H9 (cell line): ENCODE measurements around the gene SYNJ1. TPM values are rescaled to one million over a fixed set of nuclear protein-coding genes. Genes with fewer than 3 reads are reported as not detected.

Source experiments
- DNase-seq: peaks from one replicate; pipeline ENCODE4 v3.0.0-alpha.2; 2017
- H2AFZ ChIP-seq: one replicate; pipeline ENCODE4 v1.6.1; 2013; ENCODE audit warnings: mild to moderate bottlenecking, low read length, control low read depth, moderate library complexity
- H2AK5ac ChIP-seq: 2 replicates; pipeline ENCODE4 v1.6.1; 2013; ENCODE audit warnings: low read length, control low read depth, mixed read lengths; ENCODE audit not compliant: insufficient read length
- H2BK120ac ChIP-seq: one replicate; pipeline ENCODE4 v1.6.1; 2013; ENCODE audit warnings: low read depth, mild to moderate bottlenecking, low read length, control low read depth, inconsistent platforms; ENCODE audit not compliant: poor library complexity, severe bottlenecking
- H2BK12ac ChIP-seq: 2 replicates; pipeline ENCODE4 v1.6.1; 2013; ENCODE audit warnings: low read length, control low read depth, mixed read lengths, low read depth; ENCODE audit not compliant: insufficient read length
- H2BK15ac ChIP-seq: 2 replicates; pipeline ENCODE4 v1.6.1; 2013; ENCODE audit warnings: low read depth, low read length, control low read depth
- H2BK20ac ChIP-seq: one replicate; pipeline ENCODE4 v1.6.1; 2013; ENCODE audit warnings: low read depth, mild to moderate bottlenecking, low read length, control low read depth, inconsistent platforms; ENCODE audit not compliant: poor library complexity, severe bottlenecking
- H2BK5ac ChIP-seq: 2 replicates; pipeline ENCODE4 v1.6.1; 2013; ENCODE audit warnings: low read length, control low read depth, mixed read lengths; ENCODE audit not compliant: insufficient read length
- H3K14ac ChIP-seq: 2 replicates; pipeline ENCODE4 v1.6.1; 2013; ENCODE audit warnings: low read length, control low read depth; ENCODE audit not compliant: insufficient read depth
- H3K18ac ChIP-seq: 2 replicates; pipeline ENCODE4 v1.6.1; 2013; ENCODE audit warnings: low read depth, mild to moderate bottlenecking, mixed read lengths, low read length, control low read depth; ENCODE audit not compliant: insufficient read length
- H3K23ac ChIP-seq: 2 replicates; pipeline ENCODE4 v1.6.1; 2013; ENCODE audit warnings: low read length, control low read depth, mixed read lengths, low read depth; ENCODE audit not compliant: insufficient read length
- H3K23me2 ChIP-seq: 2 replicates; pipeline ENCODE4 v1.6.1; 2013; ENCODE audit warnings: low read depth, mild to moderate bottlenecking, mixed read lengths, low read length, control low read depth; ENCODE audit not compliant: insufficient read length, poor library complexity, severe bottlenecking
- H3K27ac ChIP-seq: 2 replicates; pipeline ENCODE4 v1.5.1; 2013; ENCODE audit warnings: low read length, control low read depth, mixed read lengths, low read depth; ENCODE audit not compliant: insufficient read length
- H3K27me3 ChIP-seq: 2 replicates; pipeline ENCODE4 v1.6.1; 2013; ENCODE audit warnings: low read length, control low read depth, inconsistent platforms; ENCODE audit not compliant: insufficient read depth
- H3K4ac ChIP-seq: 2 replicates; pipeline ENCODE4 v1.6.1; 2013; ENCODE audit warnings: low read depth, mild to moderate bottlenecking, control low read depth, inconsistent platforms, low read length, moderate library complexity
- H3K4me1 ChIP-seq: 2 replicates; pipeline ENCODE4 v1.6.1; 2013; ENCODE audit warnings: low read length, control low read depth, inconsistent platforms; ENCODE audit not compliant: insufficient read depth
- H3K4me2 ChIP-seq: 2 replicates; pipeline ENCODE4 v1.6.1; 2013; ENCODE audit warnings: low read length, control low read depth, mixed read lengths; ENCODE audit not compliant: insufficient read length, insufficient read depth
- H3K56ac ChIP-seq: 2 replicates; pipeline ENCODE4 v1.6.1; 2013; ENCODE audit warnings: low read depth, mild to moderate bottlenecking, mixed read lengths, low read length, control low read depth; ENCODE audit not compliant: insufficient read length
- H3K79me1 ChIP-seq: 2 replicates; pipeline ENCODE4 v1.6.1; 2013; ENCODE audit warnings: low read depth, mild to moderate bottlenecking, moderate library complexity, low read length, control low read depth, inconsistent platforms; ENCODE audit not compliant: insufficient read depth, poor library complexity, severe bottlenecking
- H3K79me2 ChIP-seq: 2 replicates; pipeline ENCODE4 v1.6.1; 2013; ENCODE audit warnings: low read length, control low read depth, inconsistent platforms; ENCODE audit not compliant: insufficient read depth
- H3K9ac ChIP-seq: 2 replicates; pipeline ENCODE4 v1.6.1; 2013; ENCODE audit warnings: low read length, control low read depth, mixed read lengths; ENCODE audit not compliant: insufficient read length; ENCODE audit errors: extremely low read depth
- H3K9me3 ChIP-seq: one replicate; pipeline ENCODE4 v1.6.1; 2013; ENCODE audit warnings: low read depth, low read length, inconsistent platforms; ENCODE audit not compliant: control insufficient read depth
- H3T11ph ChIP-seq: one replicate; pipeline ENCODE4 v1.6.1; 2013; ENCODE audit warnings: mild to moderate bottlenecking, low read length, control low read depth, inconsistent platforms
- H4K20me1 ChIP-seq: one replicate; pipeline ENCODE4 v1.6.1; 2013; ENCODE audit not compliant: control insufficient read depth, insufficient read length, insufficient read depth
- H4K5ac ChIP-seq: 2 replicates; pipeline ENCODE4 v1.6.1; 2013; ENCODE audit warnings: low read depth, mild to moderate bottlenecking, mixed read lengths, low read length, control low read depth; ENCODE audit not compliant: insufficient read length
- H4K8ac ChIP-seq: replicated peaks from 2 replicates; pipeline ENCODE4 v1.6.1; 2013; ENCODE audit warnings: low read length, control low read depth, mixed read lengths, low read depth; ENCODE audit not compliant: insufficient read length
- H4K91ac ChIP-seq: 2 replicates; pipeline ENCODE4 v1.6.1; 2013; ENCODE audit warnings: low read depth, mild to moderate bottlenecking, moderate library complexity, mixed read lengths, low read length, control low read depth; ENCODE audit not compliant: insufficient read length
- H3K27ac Mint-ChIP-seq, 3 experiments: 2 replicates in 2 of 3; 3 replicates in 1 of 3; pipeline ENCODE4 v1.8.0; 2020 to 2021; ENCODE audit warnings: mixed read lengths in 3 of 3, mild to moderate bottlenecking in 1 of 3, moderate library complexity in 1 of 3
- H3K27me3 Mint-ChIP-seq: 2 replicates; pipeline ENCODE4 v1.8.0; 2021; ENCODE audit warnings: low read depth, mild to moderate bottlenecking, moderate library complexity, mixed read lengths
- H3K36me3 Mint-ChIP-seq, 3 experiments: 2 replicates in 2 of 3; 3 replicates in 1 of 3; pipeline ENCODE4 v1.8.0; 2020 to 2021; ENCODE audit warnings: low read depth in 3 of 3, mixed read lengths in 3 of 3; ENCODE audit not compliant: insufficient read depth in 1 of 3
- H3K4me1 Mint-ChIP-seq, 2 experiments: 2 replicates each; pipeline ENCODE4 v1.8.0; 2020; ENCODE audit warnings: mixed read lengths in 2 of 2
- H3K4me3 Mint-ChIP-seq, 2 experiments: 2 replicates in 1 of 2; 3 replicates in 1 of 2; pipeline ENCODE4 v1.8.0; 2020 to 2021; ENCODE audit warnings: mild to moderate bottlenecking in 2 of 2, mixed read lengths in 2 of 2, moderate library complexity in 1 of 2
- H3K9me3 Mint-ChIP-seq, 2 experiments: 2 replicates in 1 of 2; 3 replicates in 1 of 2; pipeline ENCODE4 v1.8.0; 2020; ENCODE audit warnings: mild to moderate bottlenecking in 2 of 2, mixed read lengths in 2 of 2, moderate library complexity in 1 of 2
- CTCF ChIP-seq: fragments of 200-600 bp; sonication (generic); conservative IDR thresholded peaks from 3 replicates; pipeline ENCODE4 v1.8.0; 2021; ENCODE audit warnings: antibody characterized with exemption, mild to moderate bottlenecking
- WGBS: extraction: QIAGEN DNeasy Blood & Tissue Kit; methylation state at CpG from one replicate; pipeline ENCODE4 v1.1.7; 2013; ENCODE audit warnings: missing lambda C conversion rate, low lambda C conversion rate, mixed read lengths; ENCODE audit not compliant: insufficient read length; ENCODE audit errors: extremely low coverage; 5-methylcytosine and 5-hydroxymethylcytosine counted together
- total RNA-seq: library from RNA; stranded (reverse); gene quantifications from 2 replicates; pipeline ENCODE4 v1.2.1, GENCODE V29; 2021

Gene SYNJ1
- total RNA-seq, 1 experiment from 2014 or later = 7.1 TPM

- H2BK5ac ChIP-seq = no peak overlapping the region
- H3K4me1 ChIP-seq = peaks cover 25% of the 10 kb centered on the region
- H3K27me3 ChIP-seq = no peaks in the 10 kb centered on the region
- no peak overlapping the region for H3K56ac ChIP-seq
- no peak overlapping the region for H2BK20ac ChIP-seq
- no peak overlapping the region for H2AFZ ChIP-seq
- peak overlapping the region; percentile 28 for H2BK12ac ChIP-seq
- no peaks in the 10 kb centered on the region for H3K9me3 Mint-ChIP-seq
- no CpG with 5 or more reads among the region's 8 CpGs for WGBS
- no peaks in the 10 kb centered on the region for H3K79me2 ChIP-seq
- peak overlapping the region; percentile 11; the same call in 1 of the 2 replicates for H3K14ac ChIP-seq
- TF ChIP-seq CTCF = no peak
- peaks cover 53 to 54% of the 10 kb centered on the region in 2 experiments for H3K4me1 Mint-ChIP-seq
- H3K4ac ChIP-seq = no peak overlapping the region
- H3T11ph ChIP-seq = no peak overlapping the region
- no peak overlapping the region for H4K8ac ChIP-seq
- DNase-seq = no peak
- no peak overlapping the region for H3K9ac ChIP-seq
- peak overlapping the region; percentile 84 to 97 (median 88) for H3K27ac Mint-ChIP-seq
- H4K20me1 ChIP-seq = no peaks in the 10 kb centered on the region
- no peak overlapping the region for H2BK15ac ChIP-seq
- no peak overlapping the region for H2AK5ac ChIP-seq
- no peak overlapping the region for H4K91ac ChIP-seq
- H3K9me3 ChIP-seq = no peaks in the 10 kb centered on the region
- peaks cover 6% of the 10 kb centered on the region for H3K79me1 ChIP-seq
- no peaks in the 10 kb centered on the region for H3K23me2 ChIP-seq
- H3K23ac ChIP-seq = no peak overlapping the region
- no peak overlapping the region for H3K18ac ChIP-seq
- no peak overlapping the region for H3K4me2 ChIP-seq
- H3K27ac ChIP-seq = peak overlapping the region; percentile 91
- no peak overlapping the region for H4K5ac ChIP-seq
- H3K36me3 Mint-ChIP-seq = peaks cover 49 to 74% (median 65%) of the 10 kb centered on the region in 3 experiments
- H3K27me3 Mint-ChIP-seq = no peaks in the 10 kb centered on the region
- no peak overlapping the region for H2BK120ac ChIP-seq
- peak overlapping the region; percentile 1 to 3; a peak in 2 of 5 replicates for H3K4me3 Mint-ChIP-seq
Measured at GRCh38 chr21:32605469-32605868, 122.3 kb downstream of the SYNJ1 start.
